T-helper 2 cell (primary cell): Measurements from ENCODE around the gene ZNF609.

Source experiments
- DNase-seq, 5 experiments: peaks; one replicate each; pipeline versions ENCODE4 v3.0.0 to v3.0.0-alpha.2; 2012 to 2022
- total RNA-seq, 2 donors: gene quantifications; one replicate each; lab custom pipeline; 2026; lab: John Stamatoyannopoulos, UW

Gene ZNF609, protein sequence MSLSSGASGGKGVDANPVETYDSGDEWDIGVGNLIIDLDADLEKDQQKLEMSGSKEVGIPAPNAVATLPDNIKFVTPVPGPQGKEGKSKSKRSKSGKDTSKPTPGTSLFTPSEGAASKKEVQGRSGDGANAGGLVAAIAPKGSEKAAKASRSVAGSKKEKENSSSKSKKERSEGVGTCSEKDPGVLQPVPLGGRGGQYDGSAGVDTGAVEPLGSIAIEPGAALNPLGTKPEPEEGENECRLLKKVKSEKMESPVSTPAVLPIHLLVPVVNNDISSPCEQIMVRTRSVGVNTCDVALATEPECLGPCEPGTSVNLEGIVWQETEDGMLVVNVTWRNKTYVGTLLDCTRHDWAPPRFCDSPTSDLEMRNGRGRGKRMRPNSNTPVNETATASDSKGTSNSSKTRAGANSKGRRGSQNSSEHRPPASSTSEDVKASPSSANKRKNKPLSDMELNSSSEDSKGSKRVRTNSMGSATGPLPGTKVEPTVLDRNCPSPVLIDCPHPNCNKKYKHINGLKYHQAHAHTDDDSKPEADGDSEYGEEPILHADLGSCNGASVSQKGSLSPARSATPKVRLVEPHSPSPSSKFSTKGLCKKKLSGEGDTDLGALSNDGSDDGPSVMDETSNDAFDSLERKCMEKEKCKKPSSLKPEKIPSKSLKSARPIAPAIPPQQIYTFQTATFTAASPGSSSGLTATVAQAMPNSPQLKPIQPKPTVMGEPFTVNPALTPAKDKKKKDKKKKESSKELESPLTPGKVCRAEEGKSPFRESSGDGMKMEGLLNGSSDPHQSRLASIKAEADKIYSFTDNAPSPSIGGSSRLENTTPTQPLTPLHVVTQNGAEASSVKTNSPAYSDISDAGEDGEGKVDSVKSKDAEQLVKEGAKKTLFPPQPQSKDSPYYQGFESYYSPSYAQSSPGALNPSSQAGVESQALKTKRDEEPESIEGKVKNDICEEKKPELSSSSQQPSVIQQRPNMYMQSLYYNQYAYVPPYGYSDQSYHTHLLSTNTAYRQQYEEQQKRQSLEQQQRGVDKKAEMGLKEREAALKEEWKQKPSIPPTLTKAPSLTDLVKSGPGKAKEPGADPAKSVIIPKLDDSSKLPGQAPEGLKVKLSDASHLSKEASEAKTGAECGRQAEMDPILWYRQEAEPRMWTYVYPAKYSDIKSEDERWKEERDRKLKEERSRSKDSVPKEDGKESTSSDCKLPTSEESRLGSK (N-terminal part only)
- 128 to 152 reads per million in 2 donors for total RNA-seq

DNA sequence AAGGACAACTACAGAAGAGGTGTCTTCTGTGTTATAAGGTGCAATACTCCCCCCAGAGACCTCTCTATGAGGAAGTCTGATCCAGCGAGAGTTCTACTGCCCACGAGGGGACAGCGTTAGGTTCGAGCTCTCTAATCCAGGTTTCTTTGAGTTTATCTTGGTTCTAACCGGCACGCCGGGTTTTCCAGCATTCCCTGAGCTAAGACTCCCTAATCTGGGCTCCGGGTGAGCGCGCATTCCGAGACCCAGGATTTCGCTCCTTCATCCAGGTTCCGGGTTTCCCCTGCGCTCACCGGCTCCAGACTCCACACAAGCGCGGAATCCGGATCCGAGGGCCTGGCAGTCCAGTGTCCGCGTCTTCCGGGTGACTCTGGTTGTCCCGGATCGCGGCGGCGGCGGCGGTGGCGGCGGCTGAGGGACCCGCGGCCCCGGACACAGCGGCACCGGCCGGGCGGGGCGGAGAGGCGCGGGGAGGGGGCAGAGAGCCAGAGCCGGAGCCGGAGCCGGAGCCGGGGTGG, at the start of gene ZNF609:
Gene ZNF609 (plus strand): TSS at position 373 of the 518 bp plus-strand sequence. CDS start 38,842 bp downstream, outside the sequence.
- peak; percentile 72 to 91 (median 80) for DNase-seq

DNA sequence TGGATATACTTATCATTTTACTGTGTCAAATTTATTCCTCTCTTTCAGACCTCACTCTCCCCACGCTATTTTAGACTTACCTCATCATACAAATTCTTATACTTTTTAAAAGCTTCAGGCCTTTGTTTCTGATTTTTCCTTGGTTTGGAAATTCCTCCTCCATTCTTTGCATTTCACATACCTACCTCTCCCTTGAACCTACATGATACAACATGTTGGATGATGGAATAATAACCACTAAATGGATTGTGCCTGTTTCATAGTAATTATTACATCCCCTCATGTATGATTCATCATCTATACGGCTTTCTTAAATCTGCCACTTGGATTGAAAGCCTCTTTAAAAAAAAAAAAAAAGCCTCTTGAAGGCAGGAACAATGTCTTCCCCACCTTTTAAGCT, 48.2 kb upstream of the ZNF609 start:
- DNase-seq: no peak

DNA sequence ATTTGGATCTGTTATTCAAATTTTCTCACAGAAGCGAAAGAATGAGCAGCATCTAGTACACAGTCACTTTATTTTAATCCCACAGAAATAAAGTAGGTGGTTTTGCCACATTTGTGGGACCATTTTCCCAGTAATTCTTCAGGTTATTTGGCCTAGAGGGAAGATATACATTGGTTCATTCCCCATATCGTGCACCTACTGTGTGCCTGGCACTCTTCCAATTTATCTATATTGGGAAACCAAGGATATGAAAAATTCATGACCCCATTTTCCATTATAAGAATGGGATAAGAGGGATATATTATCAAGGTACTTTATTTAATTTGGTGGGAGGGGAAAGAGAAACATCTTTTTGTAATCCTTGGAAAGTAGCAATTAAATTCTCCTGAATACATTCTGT, 37.7 kb upstream of the ZNF609 start:
- DNase-seq: no peak

DNA sequence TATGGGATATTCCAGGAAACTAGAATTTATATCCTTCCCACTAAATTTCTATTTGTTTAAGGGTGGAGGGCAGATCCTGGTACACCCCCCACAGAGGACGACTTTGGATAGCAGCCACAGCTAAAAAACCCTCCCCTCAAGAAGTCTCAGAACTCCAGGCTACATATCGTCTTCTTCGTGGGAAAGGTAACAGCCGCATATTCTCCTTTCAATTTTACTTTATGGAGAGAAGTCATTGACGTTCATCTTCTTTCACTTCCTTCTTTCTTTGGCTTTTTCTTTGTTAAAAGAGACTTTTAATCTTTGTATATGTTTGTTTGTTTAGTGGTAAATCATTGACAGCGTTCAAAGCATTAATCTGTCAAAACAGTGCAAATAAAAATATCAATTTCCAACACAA, 36.4 kb upstream of the ZNF609 start:
- DNase-seq: no peak

DNA sequence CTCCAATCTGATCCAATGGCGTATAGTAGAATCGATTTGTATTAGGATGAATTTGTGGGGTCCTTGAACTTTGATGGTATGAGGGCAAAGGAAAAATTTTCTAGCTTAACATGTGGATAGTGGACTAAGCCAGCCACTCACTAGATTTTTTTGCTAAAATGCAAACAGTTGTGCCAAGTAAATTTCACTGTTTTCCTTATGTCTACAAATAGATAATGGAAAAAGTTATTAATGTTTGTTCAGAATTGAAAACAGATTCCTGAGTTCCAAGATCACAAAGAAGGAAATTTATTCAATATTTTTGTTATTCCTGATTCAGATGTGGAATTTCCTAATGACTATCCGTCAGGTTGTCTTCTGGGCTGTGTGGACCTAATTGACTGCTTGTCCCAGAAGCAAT, 35.2 kb upstream of the ZNF609 start:
- DNase-seq: no peak

DNA sequence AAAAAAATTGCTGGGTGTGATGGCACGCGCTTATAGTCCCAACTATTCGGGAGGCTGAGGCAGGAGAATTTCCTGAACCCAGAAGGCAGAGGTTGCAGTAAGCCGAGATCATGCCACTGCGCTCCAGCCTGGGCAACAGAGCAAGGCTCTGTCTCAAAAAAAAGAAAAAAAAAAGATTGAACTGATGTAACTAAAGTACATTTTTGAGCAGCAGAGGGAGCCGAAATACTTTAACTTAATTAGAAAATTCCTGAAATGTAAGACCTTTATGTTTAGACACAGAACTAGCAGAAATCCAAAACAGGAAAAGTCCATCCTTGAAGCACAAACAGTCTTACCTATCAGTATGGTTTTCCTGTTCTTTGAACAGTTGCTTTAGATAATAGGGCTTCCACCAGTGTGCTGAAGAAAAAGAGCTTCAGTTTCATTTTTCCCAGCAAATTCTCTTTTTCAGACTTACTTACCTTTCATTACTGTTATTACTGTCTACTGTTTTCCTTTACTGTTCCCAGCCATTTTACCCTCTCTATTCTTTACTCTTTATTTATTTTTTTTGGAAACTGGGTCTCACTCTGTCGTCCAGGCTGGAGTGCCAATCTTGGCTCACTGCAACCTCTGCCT, 33.4 kb upstream of the ZNF609 start:
- DNase-seq: peak in 1 of 5 experiments; percentile 21

DNA sequence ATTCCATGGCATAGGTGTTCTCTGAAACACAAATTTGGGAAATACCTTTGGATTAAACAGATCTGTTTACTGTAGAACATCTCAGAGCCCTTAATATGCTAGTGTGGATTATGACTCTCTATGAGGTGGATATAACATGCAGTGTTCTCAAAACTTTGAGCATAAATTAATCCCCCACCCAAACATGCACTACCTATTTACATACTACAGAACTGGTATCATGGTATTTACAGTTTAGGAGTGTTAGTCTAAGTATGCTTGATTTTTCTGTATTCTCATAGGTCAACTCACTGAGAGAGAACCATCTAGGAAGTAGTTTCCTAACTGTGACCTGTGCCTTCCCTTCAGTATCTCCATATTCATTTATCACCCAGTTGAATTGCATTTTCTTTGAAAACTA, 30.9 kb upstream of the ZNF609 start:
- DNase-seq: peak in 1 of 5 experiments; percentile 34

DNA sequence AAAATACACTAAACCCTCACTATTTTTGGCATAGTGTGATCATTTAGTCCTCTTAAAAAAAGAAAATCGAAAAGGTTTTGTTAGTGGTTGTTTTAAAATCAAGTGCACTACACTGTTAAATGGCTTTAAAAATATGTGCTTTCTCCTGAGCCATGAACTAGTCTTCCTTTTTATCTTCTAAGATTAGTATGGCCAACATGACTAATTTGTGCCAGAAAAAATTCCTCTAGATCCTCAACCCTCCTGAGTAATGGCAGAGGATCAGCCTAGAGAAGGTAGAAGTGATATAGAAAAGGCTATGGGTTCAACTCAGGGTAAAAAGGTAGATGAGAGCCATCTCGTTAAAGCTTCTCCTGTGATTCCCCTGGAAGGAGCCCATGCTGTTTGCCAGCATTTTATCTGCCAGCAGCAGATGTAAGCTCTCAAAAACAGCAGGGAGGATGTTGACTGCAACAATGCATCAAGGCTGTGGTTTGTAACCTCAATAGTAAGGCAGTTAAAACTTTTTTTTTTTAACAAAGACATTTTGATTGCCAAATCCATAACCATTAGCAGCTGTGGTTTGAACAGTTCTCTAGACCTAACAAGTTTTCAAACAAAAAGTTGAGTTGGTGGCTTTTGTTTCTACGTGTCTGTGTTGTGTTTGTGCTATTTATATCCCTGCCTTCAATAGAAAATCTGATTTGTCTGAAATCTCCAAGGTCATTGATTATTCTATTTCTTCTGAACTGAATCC, 30.2 kb upstream of the ZNF609 start:
- peak in 3 of 5 experiments; percentile 12 to 95 (median 69) for DNase-seq

DNA sequence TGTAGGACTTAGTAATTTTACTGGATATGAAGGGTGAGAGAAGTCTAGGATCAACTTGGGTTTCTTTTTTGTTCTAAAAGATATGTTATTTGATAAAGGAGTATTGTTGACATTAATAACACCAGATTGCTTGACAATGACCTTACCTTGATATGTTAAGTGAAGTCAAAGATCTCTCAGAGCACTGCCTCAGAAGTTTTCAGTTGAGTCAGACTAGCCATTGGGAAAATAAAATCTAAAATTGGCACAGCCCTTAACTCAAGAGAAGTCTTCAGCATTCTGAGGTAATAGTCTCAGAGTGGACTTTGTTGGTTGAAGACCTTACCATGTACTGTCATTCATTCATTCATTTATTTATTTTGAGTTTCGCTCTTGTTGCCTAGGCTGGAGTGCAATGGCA, 22.4 kb upstream of the ZNF609 start:
- no peak for DNase-seq

DNA sequence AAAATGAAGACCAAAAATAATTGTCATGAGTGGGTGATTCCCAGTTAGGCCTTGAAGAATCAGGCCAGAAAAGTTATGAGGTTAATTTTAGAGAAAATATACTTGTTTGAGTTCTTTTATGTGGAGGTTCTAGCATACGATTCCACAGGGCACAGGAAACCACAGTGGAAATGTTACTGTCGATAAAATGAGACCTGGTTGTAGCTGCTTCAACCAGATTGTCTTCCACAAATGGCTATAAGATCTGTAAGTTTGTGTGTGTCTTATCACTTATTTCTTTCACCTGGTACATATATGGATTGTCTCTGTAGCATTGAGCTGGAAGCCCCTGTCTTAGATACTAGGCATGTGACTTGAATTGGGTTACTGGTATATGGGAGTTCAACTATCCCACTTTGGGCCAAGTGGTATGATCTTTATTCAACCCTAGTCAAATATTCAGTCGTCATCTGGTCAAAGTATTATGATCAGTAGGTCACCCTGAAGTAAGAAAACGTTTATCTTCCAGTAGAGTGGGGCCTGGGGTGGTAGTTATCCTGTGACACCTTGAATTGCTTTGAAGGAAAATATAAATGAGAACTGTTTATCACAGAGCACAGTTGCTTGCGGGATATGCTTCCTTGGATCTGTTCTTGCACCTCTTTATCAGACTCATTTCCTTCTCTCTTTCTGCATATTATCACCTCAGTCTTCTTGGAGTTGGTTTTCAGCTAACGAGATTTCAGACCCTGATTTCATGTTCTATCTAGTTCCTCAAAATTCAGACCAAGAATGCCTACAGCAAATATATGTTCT, 21.5 kb upstream of the ZNF609 start:
- peak in 1 of 5 experiments; percentile 37 for DNase-seq

DNA sequence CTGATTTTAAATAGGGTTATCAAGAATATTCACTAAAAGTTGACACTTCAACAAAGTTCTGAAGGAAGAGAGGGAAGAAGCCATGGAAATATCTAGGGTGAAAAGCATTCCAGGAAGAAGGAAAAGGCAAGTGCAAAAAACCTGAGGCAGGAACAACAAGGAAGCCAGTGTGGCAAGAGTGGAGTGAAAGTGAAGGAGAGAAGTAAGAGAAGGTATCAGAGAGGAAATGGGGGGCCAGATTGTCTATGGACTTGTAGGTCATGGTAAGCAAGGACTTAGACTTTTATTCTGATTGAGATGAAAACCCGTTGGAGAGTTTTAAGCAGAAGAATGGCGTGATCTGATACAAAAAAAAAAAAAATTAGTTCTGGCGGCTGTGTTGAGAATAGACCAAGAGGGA, 18.5 kb upstream of the ZNF609 start:
- no peak for DNase-seq

DNA sequence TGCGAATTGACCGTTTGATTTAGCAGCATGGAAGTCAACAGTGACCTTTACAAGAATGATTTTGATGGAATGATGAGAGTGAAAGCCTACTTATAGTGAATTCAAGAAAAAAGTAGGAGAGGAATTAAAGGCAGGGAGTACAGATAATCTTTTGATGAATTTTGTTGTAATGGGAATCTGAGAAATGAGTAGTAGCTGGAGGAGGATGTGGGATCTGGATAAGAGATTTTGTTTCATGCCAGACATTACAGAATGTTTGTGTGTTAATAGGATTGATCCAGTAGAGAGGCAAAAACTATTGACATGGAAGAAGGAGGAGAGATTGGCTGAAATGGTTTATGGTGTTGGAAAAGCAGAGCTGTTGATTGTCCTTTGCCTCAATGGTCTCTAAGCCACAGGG, 17.4 kb upstream of the ZNF609 start:
- no peak for DNase-seq

DNA sequence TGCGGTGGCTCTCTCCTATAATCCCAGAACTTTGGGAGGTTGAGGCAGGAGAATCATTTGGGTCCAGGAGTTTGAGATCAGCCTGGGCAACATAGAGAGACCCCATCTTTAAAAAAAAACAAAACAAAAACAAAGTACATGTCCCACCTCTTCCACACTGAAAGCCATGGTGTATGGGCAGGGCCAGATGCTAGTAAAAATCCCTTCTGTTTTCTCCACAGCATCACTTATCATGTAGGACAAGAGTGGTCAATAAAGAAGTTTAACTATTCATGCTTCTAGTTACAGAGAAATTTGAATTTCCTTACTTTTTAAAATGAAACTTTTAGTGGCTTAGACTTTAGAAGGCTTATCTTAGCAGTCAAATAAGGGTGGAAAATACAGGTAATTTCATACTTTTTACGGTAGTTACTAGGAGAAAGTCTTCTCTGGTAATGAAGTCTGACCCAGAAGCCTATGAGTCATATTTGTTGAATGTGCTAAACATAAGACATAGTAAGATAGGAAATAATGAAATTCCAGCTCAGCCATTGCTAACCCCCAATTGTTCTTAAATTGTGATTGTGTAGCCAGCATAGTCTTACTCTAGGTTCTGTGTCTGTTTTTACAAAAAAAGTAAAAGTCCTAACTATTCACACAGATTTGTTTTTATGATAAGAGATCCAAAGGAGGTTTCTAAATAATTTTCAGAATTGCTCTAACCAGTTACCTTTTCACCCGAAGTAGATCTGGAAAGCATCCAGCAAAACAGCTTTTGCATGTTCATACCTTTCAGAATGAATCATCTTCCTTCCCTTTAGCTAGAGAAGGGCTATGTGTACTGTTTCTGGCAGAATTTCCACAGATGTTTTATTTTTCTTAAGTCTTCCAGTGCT, 16.4 kb upstream of the ZNF609 start:
- peak in 1 of 5 experiments; percentile 76 for DNase-seq

DNA sequence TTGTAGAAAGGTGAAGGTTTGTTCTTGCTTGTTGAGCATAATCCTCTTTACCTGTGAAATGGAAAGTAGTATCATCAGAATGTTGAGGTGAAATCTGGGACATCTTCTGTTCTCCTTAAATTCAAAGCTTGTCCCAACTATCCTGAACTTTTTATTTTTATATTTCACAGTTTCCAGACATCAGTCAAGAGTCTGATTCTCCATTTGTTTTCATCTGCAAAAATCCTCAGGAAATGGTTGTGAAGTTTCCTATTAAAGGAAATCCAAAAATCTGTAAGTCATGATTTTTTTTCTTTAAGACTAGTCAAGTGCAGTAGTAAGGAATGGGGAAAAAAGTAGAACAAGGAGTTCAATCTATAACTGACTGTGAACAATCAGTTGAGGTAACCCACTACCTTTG, 15.5 kb upstream of the ZNF609 start:
- DNase-seq: no peak

DNA sequence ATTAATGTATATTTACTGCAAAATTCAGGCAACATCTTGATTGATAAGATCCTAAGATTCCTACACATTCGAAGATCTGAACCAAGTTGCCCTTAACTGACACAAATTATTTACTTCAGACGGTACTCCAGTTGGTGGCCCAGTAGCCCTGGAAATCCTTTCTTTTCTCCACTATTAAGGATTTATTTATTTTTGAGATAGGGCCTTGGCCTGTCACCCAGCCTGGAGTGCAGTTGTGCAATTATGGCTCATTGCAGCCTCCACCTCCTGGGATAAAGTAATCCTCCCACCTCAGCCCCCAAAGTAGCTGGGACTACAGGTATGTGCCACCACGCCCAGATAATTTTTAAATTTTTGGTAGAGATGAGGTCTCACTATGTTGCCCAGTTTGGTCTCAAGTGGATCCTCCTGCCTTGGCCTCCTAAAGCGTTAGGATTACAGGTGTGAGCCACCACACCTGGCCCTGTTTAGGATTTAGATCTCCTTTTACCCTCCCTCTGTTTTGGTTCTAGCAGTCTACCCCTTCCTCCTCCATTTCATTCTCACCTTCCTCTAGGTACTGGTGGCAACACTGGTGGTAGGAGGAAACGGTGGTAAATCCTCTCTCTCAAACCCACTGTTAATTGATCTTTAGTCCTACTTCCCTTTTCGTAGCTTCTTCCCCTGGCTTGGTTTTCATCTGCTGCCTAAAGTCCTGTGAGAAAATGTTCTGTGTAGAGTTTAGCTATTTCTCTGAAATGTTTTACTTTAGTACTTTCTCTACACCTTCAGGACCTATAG, 12.7 kb upstream of the ZNF609 start:
- no peak for DNase-seq

DNA sequence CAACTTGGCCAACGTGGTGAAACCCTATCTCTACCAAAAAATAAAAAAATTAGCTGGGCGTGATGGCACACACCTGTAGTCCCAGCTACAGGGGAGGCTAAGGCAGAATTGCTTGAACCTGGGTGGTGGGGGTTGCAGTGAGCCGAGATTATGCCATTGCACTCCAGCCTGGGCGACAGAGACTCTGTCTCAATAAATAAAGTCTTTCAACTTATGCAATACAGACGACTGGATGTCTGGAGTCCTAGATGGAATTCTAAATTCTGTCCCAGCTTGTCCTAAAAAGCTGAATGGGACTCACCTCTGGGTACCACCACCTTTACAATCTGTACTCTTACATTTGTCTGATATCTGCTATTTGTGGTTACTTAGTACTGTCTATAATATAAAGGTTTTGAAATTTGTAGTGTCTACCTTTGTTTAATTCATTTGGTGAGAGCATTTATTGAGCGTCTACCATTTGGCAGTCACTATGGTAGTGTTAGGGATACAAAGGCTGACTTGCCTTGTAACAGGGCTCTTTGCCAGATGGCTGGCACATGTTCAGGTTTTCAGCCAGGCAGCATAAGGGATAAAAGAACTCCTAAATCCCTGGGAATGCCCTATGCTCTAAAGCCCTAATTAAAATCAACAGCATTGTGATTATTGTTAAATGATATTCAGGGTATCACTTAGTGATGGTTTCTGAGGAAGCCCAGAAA, 7.2 kb upstream of the ZNF609 start:
- DNase-seq: no peak

DNA sequence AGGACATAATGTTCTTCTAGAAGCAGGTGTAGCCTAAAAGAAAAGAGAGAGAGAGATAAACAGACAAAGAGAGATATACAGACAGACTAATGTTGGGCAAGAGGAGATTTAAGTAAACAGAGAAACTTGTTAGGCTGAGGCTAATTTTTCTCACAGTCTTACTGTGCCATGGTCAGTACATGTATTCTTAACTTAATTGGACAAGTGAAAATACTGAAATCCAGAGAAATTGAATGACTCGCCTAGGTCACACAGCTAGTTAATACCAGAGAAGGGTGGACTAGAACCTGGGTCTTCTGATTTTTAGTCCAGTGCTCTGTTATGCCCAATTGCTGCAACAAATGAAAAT, 6.7 kb upstream of the ZNF609 start:
- DNase-seq: no peak

DNA sequence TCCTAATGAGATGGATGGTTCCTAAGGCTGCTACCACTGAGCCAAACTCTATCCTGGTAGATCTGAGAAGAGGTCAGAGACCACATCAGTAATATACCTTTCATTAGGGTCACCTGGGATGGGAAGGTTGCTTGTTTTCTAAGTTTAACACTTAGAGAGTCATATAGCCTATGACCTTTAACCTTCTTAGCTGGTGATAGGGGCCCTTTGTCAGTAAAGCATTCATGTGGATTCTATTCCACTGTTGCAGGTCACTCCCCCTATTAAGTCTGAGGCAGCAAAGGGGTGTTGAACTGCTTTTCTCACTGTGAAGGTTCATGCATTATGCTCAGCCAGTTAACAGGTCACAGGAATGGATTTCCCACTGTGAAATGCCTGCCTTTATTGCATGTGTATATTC, 6.1 kb upstream of the ZNF609 start:
- DNase-seq: no peak
